Lower leg skin (tissue), 3 donors: Measurements from ENCODE around the gene TRPM3.

ENCODE experiments used
- CTCF ChIP-seq, 3 donors: fragments of 450-650 bp; IDR thresholded peaks; one replicate each; pipeline ENCODE4 v1.5.1; 2016; ENCODE audit warnings: antibody characterized with exemption in 3 of 3, mild to moderate bottlenecking in 3 of 3, moderate library complexity in 2 of 3
- POLR2A ChIP-seq, 2 donors: fragments of 450-650 bp; IDR thresholded peaks; one replicate each; pipeline ENCODE4 v1.6.1; 2016 to 2017; ENCODE audit warnings: antibody characterized with exemption in 2 of 2, mild to moderate bottlenecking in 1 of 2, moderate library complexity in 1 of 2

GRCh38 chr9:70947511-70947910 lies 173.9 kb downstream of the TRPM3 start:
- TF ChIP-seq CTCF (IDR thresholded peaks at IDR 0.05) (no peak), POLR2A (IDR thresholded peaks at IDR 0.05) (no peak)
